Transverse colon (tissue), 4 donors: ENCODE measurements around the gene CHMP4B.

Experiments used
- POLR2A ChIP-seq: fragments of 450-650 bp; IDR thresholded peaks from one replicate; pipeline ENCODE4 v1.6.1; 2016; ENCODE audit warnings: antibody characterized with exemption, mild to moderate bottlenecking, moderate library complexity
- POLR2AphosphoS5 ChIP-seq, 3 donors: sonication (generic); formaldehyde crosslinking; IDR thresholded peaks; one replicate each; pipeline ENCODE4 v1.6.1; 2016; ENCODE audit warnings: antibody characterized with exemption in 3 of 3
- TF ChIP-seq, protein P1 (sequence below), 5 experiments: fragments of 200-600 bp in 3 of 5; fragments of 450-650 bp in 2 of 5; sonication (generic) in 3 of 5; IDR thresholded peaks; 1 replicate in 2 of 5; 2 replicates in 3 of 5; pipeline ENCODE4 v1.5.1; 2016 to 2017; ENCODE audit warnings: antibody characterized with exemption in 5 of 5, inconsistent platforms in 3 of 5, mild to moderate bottlenecking in 2 of 5, moderate library complexity in 1 of 5

DNA sequence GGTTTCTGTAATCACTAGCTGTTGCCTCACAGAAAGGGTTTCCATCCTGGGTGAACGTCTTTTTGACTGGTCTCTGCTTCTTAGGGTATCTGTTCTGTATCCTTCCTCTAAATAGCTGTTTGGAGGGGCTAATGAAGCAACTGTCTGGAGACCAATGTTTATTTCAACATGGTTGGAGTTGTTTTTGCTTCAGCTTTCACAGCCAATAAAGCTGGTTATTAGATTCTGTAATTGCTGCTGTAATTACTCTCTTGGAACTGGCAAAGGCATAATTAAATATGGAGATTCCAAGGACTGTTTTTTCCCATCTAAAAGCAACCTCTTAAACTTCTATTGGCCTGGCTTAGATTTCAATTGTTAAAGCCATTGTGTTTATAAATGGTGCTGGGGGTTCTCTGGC is 31.9 kb downstream of the CHMP4B start:
- TF ChIP-seq, protein P1, sequence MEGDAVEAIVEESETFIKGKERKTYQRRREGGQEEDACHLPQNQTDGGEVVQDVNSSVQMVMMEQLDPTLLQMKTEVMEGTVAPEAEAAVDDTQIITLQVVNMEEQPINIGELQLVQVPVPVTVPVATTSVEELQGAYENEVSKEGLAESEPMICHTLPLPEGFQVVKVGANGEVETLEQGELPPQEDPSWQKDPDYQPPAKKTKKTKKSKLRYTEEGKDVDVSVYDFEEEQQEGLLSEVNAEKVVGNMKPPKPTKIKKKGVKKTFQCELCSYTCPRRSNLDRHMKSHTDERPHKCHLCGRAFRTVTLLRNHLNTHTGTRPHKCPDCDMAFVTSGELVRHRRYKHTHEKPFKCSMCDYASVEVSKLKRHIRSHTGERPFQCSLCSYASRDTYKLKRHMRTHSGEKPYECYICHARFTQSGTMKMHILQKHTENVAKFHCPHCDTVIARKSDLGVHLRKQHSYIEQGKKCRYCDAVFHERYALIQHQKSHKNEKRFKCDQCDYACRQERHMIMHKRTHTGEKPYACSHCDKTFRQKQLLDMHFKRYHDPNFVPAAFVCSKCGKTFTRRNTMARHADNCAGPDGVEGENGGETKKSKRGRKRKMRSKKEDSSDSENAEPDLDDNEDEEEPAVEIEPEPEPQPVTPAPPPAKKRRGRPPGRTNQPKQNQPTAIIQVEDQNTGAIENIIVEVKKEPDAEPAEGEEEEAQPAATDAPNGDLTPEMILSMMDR (IDR thresholded peaks at IDR 0.05): no peak
- TF ChIP-seq POLR2A (no peak), POLR2AphosphoS5 (IDR thresholded peaks at IDR 0.05) (no peak)
